Lung (tissue), 12 donors: ENCODE measurements around the gene RETN. TPM values are rescaled to one million over a fixed set of nuclear protein-coding genes. Genes with fewer than 3 reads are reported as not detected.
A peak's percentile ranks its signal among the peaks of the same experiment; 100 is the strongest.

Experiments used
- ATAC-seq: fragments of 200-7000 bp; cut with Tn5 transposase; one replicate; pipeline ENCODE4 v1.9.1; 2020; ENCODE audit warnings: moderate number of reproducible peaks; ENCODE audit not compliant: insufficient read depth, low FRiP score
- DNase-seq, 3 donors: peaks; one replicate each; pipeline ENCODE4 v3.0.0-alpha.2; 2013 to 2017
- H3K27ac ChIP-seq, 2 donors: one replicate each; pipeline ENCODE4 v1.5.1; 2013; ENCODE audit warnings: mild to moderate bottlenecking in 2 of 2, moderate library complexity in 2 of 2, control low read depth in 1 of 2, inconsistent platforms in 1 of 2, low read depth in 1 of 2, low read length in 1 of 2
- H3K27me3 ChIP-seq, 3 donors: one replicate each; pipeline ENCODE4 v1.5.1; 2013; ENCODE audit warnings: low read length in 2 of 3; ENCODE audit not compliant: control insufficient read depth in 3 of 3, insufficient read depth in 3 of 3
- H3K36me3 ChIP-seq, 4 donors: one replicate each; pipeline ENCODE4 v1.5.1; 2013; ENCODE audit warnings: low read length in 4 of 4, mild to moderate bottlenecking in 1 of 4, moderate library complexity in 1 of 4; ENCODE audit not compliant: control insufficient read depth in 4 of 4, insufficient read depth in 4 of 4
- H3K4me1 ChIP-seq, 5 donors: one replicate each; pipeline ENCODE4 v1.5.1; 2013; ENCODE audit warnings: low read length in 5 of 5, mild to moderate bottlenecking in 2 of 5, moderate library complexity in 1 of 5; ENCODE audit not compliant: control insufficient read depth in 5 of 5, insufficient read depth in 5 of 5
- H3K4me3 ChIP-seq: one replicate; pipeline ENCODE4 v1.5.1; 2013; ENCODE audit warnings: mild to moderate bottlenecking, control low read depth, moderate library complexity
- H3K9ac ChIP-seq, 2 donors: one replicate each; pipeline ENCODE4 v1.5.1; 2013; ENCODE audit warnings: low read length in 2 of 2, control low read depth in 1 of 2; ENCODE audit not compliant: insufficient read depth in 1 of 2
- H3K9me3 ChIP-seq, 4 donors: one replicate each; pipeline ENCODE4 v1.5.1; 2013; ENCODE audit warnings: low read length in 3 of 4, mild to moderate bottlenecking in 1 of 4, moderate library complexity in 1 of 4; ENCODE audit not compliant: control insufficient read depth in 4 of 4, insufficient read depth in 3 of 4
- WGBS, 2 donors: extraction: QIAGEN DNeasy Blood & Tissue Kit; methylation state at CpG; one replicate each; pipeline ENCODE4 v1.1.7; 2013; 5-methylcytosine and 5-hydroxymethylcytosine counted together
- polyA plus RNA-seq, 2 donors: library from polyadenylated mRNA; stranded (reverse); fragments of 200-250 nt; gene quantifications; one replicate each; pipeline ENCODE4 v1.2.1, GENCODE V29; 2013
- total RNA-seq, 2 donors: library from RNA; depleted of rRNA in 1 of 2; stranded (reverse); fragments of >200 nt in 1 of 2; gene quantifications; one replicate each; pipeline ENCODE4 v1.2.1, GENCODE V29; 2014 to 2021
- TF ChIP-seq, protein P1 (sequence below): IDR thresholded peaks from 2 replicates; pipeline ENCODE4 v1.5.1; 2012; ENCODE audit warnings: mild to moderate bottlenecking; ENCODE audit errors: control extremely low read depth, extremely low read depth
- donor health status: control.
- donor health status: control.
- donor health status: Bipolar disorder and iron deficiency.
- donor health status: healthy.
- donor health status: DM: yes; HTN: yes; CAD: no.

RETN gene
- total and polyA plus RNA-seq, 4 donors = 2.9 to 1,168 (median 58.3) TPM

- Histone ChIP-seq H3K36me3 (no peaks in the 10 kb centered on the region), H3K9me3 (no peaks in the 10 kb centered on the region), H3K4me3 (no peak overlapping the region), H3K27me3 (peaks cover 0 to 2% (median 0%) of the 10 kb centered on the region in 3 donors), H3K4me1 (peaks cover 0 to 8% (median 0%) of the 10 kb centered on the region in 5 donors), H3K27ac (peak overlapping the region in 1 of 2 donors; percentile 13), H3K9ac (no peak overlapping the region)
- TF ChIP-seq, protein P1, sequence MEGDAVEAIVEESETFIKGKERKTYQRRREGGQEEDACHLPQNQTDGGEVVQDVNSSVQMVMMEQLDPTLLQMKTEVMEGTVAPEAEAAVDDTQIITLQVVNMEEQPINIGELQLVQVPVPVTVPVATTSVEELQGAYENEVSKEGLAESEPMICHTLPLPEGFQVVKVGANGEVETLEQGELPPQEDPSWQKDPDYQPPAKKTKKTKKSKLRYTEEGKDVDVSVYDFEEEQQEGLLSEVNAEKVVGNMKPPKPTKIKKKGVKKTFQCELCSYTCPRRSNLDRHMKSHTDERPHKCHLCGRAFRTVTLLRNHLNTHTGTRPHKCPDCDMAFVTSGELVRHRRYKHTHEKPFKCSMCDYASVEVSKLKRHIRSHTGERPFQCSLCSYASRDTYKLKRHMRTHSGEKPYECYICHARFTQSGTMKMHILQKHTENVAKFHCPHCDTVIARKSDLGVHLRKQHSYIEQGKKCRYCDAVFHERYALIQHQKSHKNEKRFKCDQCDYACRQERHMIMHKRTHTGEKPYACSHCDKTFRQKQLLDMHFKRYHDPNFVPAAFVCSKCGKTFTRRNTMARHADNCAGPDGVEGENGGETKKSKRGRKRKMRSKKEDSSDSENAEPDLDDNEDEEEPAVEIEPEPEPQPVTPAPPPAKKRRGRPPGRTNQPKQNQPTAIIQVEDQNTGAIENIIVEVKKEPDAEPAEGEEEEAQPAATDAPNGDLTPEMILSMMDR = no peak
- DNase-seq (peak in 2 of 3 donors; percentile 18 to 38), ATAC-seq (no peak)
- 45 to 51% methylated on average over 8 of the region's 8 CpGs for WGBS, 2 donors
These were observed 38.2 kb downstream of the RETN start for GRCh38 chr19:7706955-7707456.

DNA sequence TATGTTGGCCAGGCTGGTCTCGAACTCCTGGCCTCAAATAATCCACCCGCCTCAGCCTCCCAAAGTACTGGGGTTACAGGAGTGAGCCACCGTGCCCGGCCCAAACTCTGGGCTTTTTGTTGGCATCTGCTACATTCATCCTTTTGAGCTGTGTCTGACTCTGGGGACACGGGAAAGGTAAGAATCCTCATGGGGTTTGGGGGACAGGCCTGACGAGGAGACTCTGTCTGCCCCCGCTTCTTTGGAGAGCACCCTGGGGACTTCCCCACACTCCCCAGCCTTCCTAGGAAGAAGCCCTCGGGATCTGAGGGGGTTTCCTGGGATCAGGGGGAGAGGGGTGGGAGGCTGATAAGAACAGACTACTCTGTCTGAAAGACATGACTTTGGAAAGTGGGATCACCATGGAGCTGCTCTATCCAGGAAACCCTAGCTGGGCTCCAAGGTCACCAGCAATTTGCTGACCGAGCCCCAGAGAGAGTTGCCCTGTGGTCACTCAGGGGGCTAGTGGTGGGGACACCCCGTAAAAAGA lies 41.1 kb downstream of the RETN start:
- H3K4me3 ChIP-seq = no peak overlapping the region
- no peak for ATAC-seq

DNA sequence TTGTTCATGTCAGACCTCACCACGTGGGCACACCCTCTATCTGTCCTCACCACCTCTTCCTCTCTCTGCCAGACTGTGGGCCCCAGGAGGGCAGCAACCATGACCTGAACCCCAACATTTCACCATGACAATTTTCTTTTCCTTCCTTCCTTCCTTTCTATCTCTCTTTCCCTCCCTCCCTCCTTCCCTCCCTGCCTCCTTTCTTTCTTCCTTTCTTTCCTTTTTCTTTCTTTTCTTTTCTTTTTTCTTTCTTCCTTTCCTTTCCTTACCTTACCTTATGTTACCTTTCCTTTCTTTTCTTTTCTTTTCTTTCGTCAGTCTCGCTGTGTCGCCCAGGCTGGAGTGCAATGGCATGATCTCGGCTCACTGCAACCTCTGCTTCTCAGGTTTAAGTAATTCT lies 41.8 kb downstream of the RETN start:
- ATAC-seq = no peak
- 70 to 80% methylated on average over 5 of the region's 5 CpGs for WGBS, 2 donors
- no peaks in the 10 kb centered on the region for H3K36me3 ChIP-seq
- TF ChIP-seq, protein P1 = no peak
- no peak for DNase-seq
- no peaks in the 10 kb centered on the region for H3K9me3 ChIP-seq
- no peak overlapping the region for H3K4me3 ChIP-seq
- no peak overlapping the region for H3K9ac ChIP-seq
- H3K27ac ChIP-seq = no peak overlapping the region
- H3K27me3 ChIP-seq = peaks cover 0 to 2% (median 0%) of the 10 kb centered on the region in 3 donors
- peaks cover 0 to 8% (median 0%) of the 10 kb centered on the region in 5 donors for H3K4me1 ChIP-seq

More for the DNA sequence above, 41.1 kb downstream of the RETN start:
- H3K9ac ChIP-seq = no peak overlapping the region
- WGBS, 2 donors = 85% methylated on average over 10 of the region's 10 CpGs
- no peak overlapping the region for H3K27ac ChIP-seq
- H3K9me3 ChIP-seq = no peaks in the 10 kb centered on the region
- TF ChIP-seq, protein P1 = no peak
- H3K36me3 ChIP-seq = no peaks in the 10 kb centered on the region
- peaks cover 0 to 2% (median 0%) of the 10 kb centered on the region in 3 donors for H3K27me3 ChIP-seq
- H3K4me1 ChIP-seq = peaks cover 0 to 8% (median 0%) of the 10 kb centered on the region in 5 donors
- no peak for DNase-seq
